Activated CD4-positive, alpha-beta T cell treated with anti-CD3 and anti-CD28 coated beads, Interleukin-2, amount 10 ng/mL, durations not matched to agents 7 days and 5 days (primary cell): ENCODE measurements around the gene CHRNA7. TPM values are rescaled to one million over a fixed set of nuclear protein-coding genes. Genes with fewer than 3 reads are reported as not detected.
"Not testable (repeated sequence)": the region's sequence is repeated elsewhere in the genome, so short reads cannot be mapped to it uniquely, and the experiment has no call there.

ENCODE experiments used
- CTCF ChIA-PET: fragments of 350-600 bp; sonication (Branson Sonifier 250); formaldehyde crosslinking; loops from one replicate; lab custom pipeline; 2021; ENCODE audit warnings: antibody characterized with exemption; lab: Charles Lee
- POLR2A ChIA-PET: fragments of 350-600 bp; sonication (Branson Sonifier 250); formaldehyde crosslinking; loops from one replicate; lab custom pipeline; 2021; ENCODE audit warnings: antibody characterized with exemption; lab: Charles Lee
- DNase-seq: peaks from one replicate; pipeline ENCODE4 v3.0.0-alpha.2; 2020
- H3K27ac Mint-ChIP-seq: one replicate; pipeline ENCODE4 v1.8.0; 2021; ENCODE audit warnings: mild to moderate bottlenecking, moderate library complexity, mixed read lengths
- H3K27me3 Mint-ChIP-seq: one replicate; pipeline ENCODE4 v1.8.0; 2021; ENCODE audit warnings: mixed read lengths
- H3K36me3 Mint-ChIP-seq: one replicate; pipeline ENCODE4 v1.8.0; 2021; ENCODE audit warnings: low read depth, mixed read lengths
- H3K4me1 Mint-ChIP-seq: one replicate; pipeline ENCODE4 v1.8.0; 2021; ENCODE audit warnings: mixed read lengths
- H3K4me3 Mint-ChIP-seq: one replicate; pipeline ENCODE4 v1.8.0; 2021; ENCODE audit warnings: mild to moderate bottlenecking, moderate library complexity, mixed read lengths
- H3K9me3 Mint-ChIP-seq: one replicate; pipeline ENCODE4 v1.8.0; 2021; ENCODE audit warnings: mixed read lengths
- total RNA-seq, 2 experiments: library from RNA; stranded (reverse); gene quantifications; one replicate each; pipeline ENCODE4 v1.2.3, GENCODE V29; 2021

Gene CHRNA7
- total RNA-seq, 2 experiments from 2014 or later = not detected

DNA sequence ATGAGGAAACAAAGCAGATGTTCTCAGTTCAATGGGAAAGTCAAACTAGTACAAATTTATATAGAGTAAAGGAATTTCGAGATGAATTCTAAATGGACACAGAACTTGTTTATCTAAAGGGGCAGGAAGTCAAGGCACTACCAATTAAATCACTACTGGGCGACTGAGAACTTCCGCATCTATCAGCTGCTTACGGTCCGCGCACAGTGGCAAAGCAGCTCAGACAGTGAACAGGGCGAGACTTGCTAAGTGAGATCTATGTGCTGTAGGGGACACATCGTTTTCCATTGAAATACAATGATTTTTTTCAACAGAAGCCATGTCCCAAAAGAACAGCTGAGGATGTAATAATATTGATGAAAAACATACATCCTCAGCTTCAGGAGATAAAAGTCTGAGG, 105.0 kb downstream of the CHRNA7 start:
- POLR2A ChIA-PET = no interaction called here
- no peaks in the 10 kb centered on the region for H3K36me3 Mint-ChIP-seq
- no peak overlapping the region for H3K4me3 Mint-ChIP-seq
- CTCF ChIA-PET = no interaction called here
- H3K27me3 Mint-ChIP-seq = peaks cover 8% of the 10 kb centered on the region
- H3K4me1 Mint-ChIP-seq = no peaks in the 10 kb centered on the region
- no peaks in the 10 kb centered on the region for H3K9me3 Mint-ChIP-seq
- no peak overlapping the region for H3K27ac Mint-ChIP-seq
- DNase-seq = no peak

DNA sequence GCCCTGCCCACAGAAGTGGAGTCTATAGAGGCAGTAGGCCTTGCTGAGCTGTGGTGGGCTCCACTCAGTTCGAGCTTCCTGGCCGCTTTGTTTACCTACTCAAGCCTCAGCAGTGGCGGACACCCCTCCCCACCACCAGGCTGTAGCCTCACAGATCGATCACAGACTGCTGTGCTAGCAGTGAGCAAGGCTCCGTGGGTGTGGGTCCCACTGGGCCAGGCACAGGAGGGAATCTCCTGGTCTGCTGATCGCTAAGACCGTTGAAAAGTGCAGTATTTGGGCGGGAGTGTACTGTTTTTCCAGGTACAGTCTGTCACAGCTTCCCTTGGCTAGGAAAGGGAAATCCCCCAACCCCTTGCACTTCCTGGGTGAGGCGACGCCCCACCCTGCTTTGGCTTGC, 115.2 kb downstream of the CHRNA7 start:
- POLR2A ChIA-PET, H3K4me3 Mint-ChIP-seq, H3K27me3 Mint-ChIP-seq, DNase-seq, H3K36me3 Mint-ChIP-seq, CTCF ChIA-PET, H3K4me1 Mint-ChIP-seq, H3K9me3 Mint-ChIP-seq, H3K27ac Mint-ChIP-seq: not testable (repeated sequence)

- Mint-ChIP-seq H3K36me3 (no peaks in the 10 kb centered on the region), H3K4me3 (no peak overlapping the region), H3K27ac (no peak overlapping the region), H3K4me1 (no peaks in the 10 kb centered on the region), H3K9me3 (no peaks in the 10 kb centered on the region), H3K27me3 (peaks cover 17% of the 10 kb centered on the region)
- ChIA-PET CTCF (no interaction called here), POLR2A (no interaction called here)
- DNase-seq = no peak
Measured at GRCh38 chr15:32148833-32149555, 118.7 kb downstream of the CHRNA7 start.

- no peaks in the 10 kb centered on the region for H3K4me1 Mint-ChIP-seq
- H3K27ac Mint-ChIP-seq = no peak overlapping the region
- no peak for DNase-seq
- H3K9me3 Mint-ChIP-seq = no peaks in the 10 kb centered on the region
- H3K36me3 Mint-ChIP-seq = no peaks in the 10 kb centered on the region
- no peak overlapping the region for H3K4me3 Mint-ChIP-seq
- POLR2A ChIA-PET = no interaction called here
- peaks cover 17% of the 10 kb centered on the region for H3K27me3 Mint-ChIP-seq
- CTCF ChIA-PET = no interaction called here
Measured at GRCh38 chr15:32152574-32152973, 122.3 kb downstream of the CHRNA7 start.

DNA sequence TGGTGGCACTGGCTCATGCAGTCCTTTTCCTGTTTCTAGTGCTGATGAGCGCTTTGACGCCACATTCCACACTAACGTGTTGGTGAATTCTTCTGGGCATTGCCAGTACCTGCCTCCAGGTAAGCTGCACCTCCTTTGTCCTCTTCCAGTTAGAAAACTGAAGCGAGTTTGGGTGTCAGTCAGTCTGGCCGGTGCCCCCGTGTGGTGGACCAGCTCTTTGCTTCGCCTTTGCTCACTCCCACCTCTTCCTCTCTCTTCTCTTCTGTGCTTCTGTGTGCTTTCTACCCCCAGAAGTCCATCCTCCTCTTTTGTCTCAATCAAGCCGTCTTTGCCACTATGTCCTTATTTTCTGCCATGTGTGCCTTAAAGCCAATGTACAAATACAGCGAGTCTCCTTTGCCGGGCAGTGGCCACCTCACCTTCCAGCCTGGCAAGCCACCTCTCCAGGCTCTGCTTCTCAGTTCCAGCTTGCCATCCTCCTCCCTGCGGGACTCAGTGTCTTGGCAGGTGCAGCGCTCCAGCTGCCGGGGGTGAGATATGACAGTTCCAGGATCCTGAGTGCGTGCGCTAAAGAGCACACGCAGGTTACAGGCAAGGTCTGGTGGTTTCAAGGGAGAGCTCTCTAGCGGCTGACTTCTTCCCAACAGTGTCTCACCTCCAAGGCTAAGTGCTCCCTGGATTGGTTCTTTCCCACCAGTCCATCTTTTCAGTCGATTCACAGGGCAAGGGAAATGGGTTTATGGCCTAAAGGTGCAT, 123.7 kb downstream of the CHRNA7 start:
- POLR2A ChIA-PET = not testable (repeated sequence)

DNA sequence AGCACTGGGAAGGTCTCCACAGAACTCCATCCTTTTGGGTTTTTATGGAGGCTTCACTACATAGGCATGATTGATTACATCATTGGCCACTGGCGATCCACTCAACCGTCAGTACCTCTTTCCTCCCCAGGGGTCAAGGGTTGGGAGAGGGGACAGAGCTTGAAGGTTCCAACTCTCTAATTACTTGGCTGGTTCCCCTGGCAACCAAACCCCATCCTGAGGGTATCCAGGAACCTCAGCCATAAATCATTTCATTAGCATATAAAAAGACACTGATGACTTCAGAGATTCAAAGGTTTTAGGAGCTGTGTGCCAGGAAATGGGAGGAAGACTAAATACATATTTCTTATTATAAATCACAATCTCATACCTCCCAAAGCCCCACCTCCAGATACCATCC, 131.8 kb downstream of the CHRNA7 start:
- H3K9me3 Mint-ChIP-seq, H3K36me3 Mint-ChIP-seq, DNase-seq, POLR2A ChIA-PET, H3K4me1 Mint-ChIP-seq, H3K27ac Mint-ChIP-seq, H3K27me3 Mint-ChIP-seq, CTCF ChIA-PET, H3K4me3 Mint-ChIP-seq: not testable (repeated sequence)

More for the DNA sequence above, 123.7 kb downstream of the CHRNA7 start:
- H3K4me1 Mint-ChIP-seq, H3K27ac Mint-ChIP-seq, H3K4me3 Mint-ChIP-seq, DNase-seq, H3K9me3 Mint-ChIP-seq, CTCF ChIA-PET, H3K36me3 Mint-ChIP-seq: not testable (repeated sequence)
- H3K27me3 Mint-ChIP-seq = peaks cover 15% of the 10 kb centered on the region

- H3K36me3 Mint-ChIP-seq, H3K4me3 Mint-ChIP-seq, CTCF ChIA-PET, POLR2A ChIA-PET, DNase-seq, H3K4me1 Mint-ChIP-seq, H3K27ac Mint-ChIP-seq, H3K9me3 Mint-ChIP-seq, H3K27me3 Mint-ChIP-seq: not testable (repeated sequence)
Measured at GRCh38 chr15:32164065-32164464, 133.8 kb downstream of the CHRNA7 start.

GRCh38 chr15:32164747-32165146, 134.4 kb downstream of the CHRNA7 start:
- H3K4me3 Mint-ChIP-seq, DNase-seq, CTCF ChIA-PET, H3K27ac Mint-ChIP-seq, H3K4me1 Mint-ChIP-seq, H3K9me3 Mint-ChIP-seq, POLR2A ChIA-PET, H3K27me3 Mint-ChIP-seq, H3K36me3 Mint-ChIP-seq: not testable (repeated sequence)

DNA sequence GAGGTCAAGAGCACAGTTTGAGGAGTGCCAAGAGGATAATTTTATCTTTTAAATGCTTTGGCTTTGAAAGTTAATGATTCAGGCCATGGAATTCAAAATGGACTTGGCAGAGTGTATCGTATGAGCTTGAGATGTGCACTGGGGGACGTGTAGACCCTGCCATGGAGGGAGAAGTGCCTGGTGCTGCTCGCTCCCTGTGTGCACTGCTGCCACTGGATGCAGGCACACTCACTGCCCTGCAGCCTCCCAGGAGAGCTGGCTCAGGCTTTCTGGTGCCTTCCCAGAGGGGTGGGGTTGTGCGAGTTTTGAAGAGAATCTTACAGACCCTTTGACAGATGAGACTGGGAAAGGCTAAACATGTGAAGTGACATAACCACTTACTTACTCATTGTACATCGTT, 135.5 kb downstream of the CHRNA7 start:
- H3K36me3 Mint-ChIP-seq, DNase-seq, H3K27me3 Mint-ChIP-seq, H3K4me3 Mint-ChIP-seq, POLR2A ChIA-PET, CTCF ChIA-PET, H3K4me1 Mint-ChIP-seq, H3K27ac Mint-ChIP-seq, H3K9me3 Mint-ChIP-seq: not testable (repeated sequence)

GRCh38 chr15:32166270-32166669, 136.0 kb downstream of the CHRNA7 start:
- CTCF ChIA-PET, DNase-seq, H3K4me3 Mint-ChIP-seq, H3K27ac Mint-ChIP-seq, H3K9me3 Mint-ChIP-seq, H3K36me3 Mint-ChIP-seq, H3K27me3 Mint-ChIP-seq, H3K4me1 Mint-ChIP-seq, POLR2A ChIA-PET: not testable (repeated sequence)

- H3K9me3 Mint-ChIP-seq, POLR2A ChIA-PET, H3K27me3 Mint-ChIP-seq, H3K27ac Mint-ChIP-seq, H3K4me1 Mint-ChIP-seq, CTCF ChIA-PET, DNase-seq, H3K36me3 Mint-ChIP-seq, H3K4me3 Mint-ChIP-seq: not testable (repeated sequence)
Measured at GRCh38 chr15:32167913-32168312, 137.6 kb downstream of the CHRNA7 start.

GRCh38 chr15:32180579-32180978, 150.3 kb downstream of the CHRNA7 start:
- CTCF ChIA-PET, H3K4me1 Mint-ChIP-seq, POLR2A ChIA-PET, DNase-seq, H3K27me3 Mint-ChIP-seq, H3K36me3 Mint-ChIP-seq, H3K4me3 Mint-ChIP-seq, H3K27ac Mint-ChIP-seq, H3K9me3 Mint-ChIP-seq: not testable (repeated sequence)

GRCh38 chr15:32193780-32194179, 163.5 kb downstream of the CHRNA7 start:
- H3K4me3 Mint-ChIP-seq, H3K27ac Mint-ChIP-seq, CTCF ChIA-PET, DNase-seq, H3K4me1 Mint-ChIP-seq, H3K27me3 Mint-ChIP-seq, H3K9me3 Mint-ChIP-seq, H3K36me3 Mint-ChIP-seq, POLR2A ChIA-PET: not testable (repeated sequence)

GRCh38 chr15:32196206-32196605, 165.9 kb downstream of the CHRNA7 start:
- H3K9me3 Mint-ChIP-seq, H3K36me3 Mint-ChIP-seq, POLR2A ChIA-PET, H3K4me1 Mint-ChIP-seq, H3K4me3 Mint-ChIP-seq, CTCF ChIA-PET, H3K27ac Mint-ChIP-seq, DNase-seq, H3K27me3 Mint-ChIP-seq: not testable (repeated sequence)
